COLO829 (cell line): ENCODE measurements around the gene NECAP2.
"Not testable (repeated sequence)": the region's sequence is repeated elsewhere in the genome, so short reads cannot be mapped to it uniquely, and the experiment has no call there.

ENCODE experiments used
- DNase-seq: peaks from one replicate; pipeline ENCODE4 v3.0.0; 2012; ENCODE audit warnings: low spot score

The NECAP2 gene

GRCh38 chr1:16461681-16462080 lies 21.2 kb downstream of the NECAP2 start:
- no peak for DNase-seq

GRCh38 chr1:16462773-16463330 lies 22.3 kb downstream of the NECAP2 start:
- DNase-seq: no peak

GRCh38 chr1:16464917-16465625 lies 24.5 kb downstream of the NECAP2 start:
- no peak for DNase-seq

- no peak for DNase-seq
Measured at GRCh38 chr1:16468558-16468957, 28.0 kb downstream of the NECAP2 start.

- no peak for DNase-seq
Measured at GRCh38 chr1:16474166-16474800, 33.8 kb downstream of the NECAP2 start.

GRCh38 chr1:16474891-16475290 lies 34.4 kb downstream of the NECAP2 start:
- DNase-seq: not testable (repeated sequence)

GRCh38 chr1:16475771-16476770 lies 35.5 kb downstream of the NECAP2 start:
- not testable (repeated sequence) for DNase-seq

GRCh38 chr1:16478091-16478490 lies 37.6 kb downstream of the NECAP2 start:
- no peak for DNase-seq

- DNase-seq: not testable (repeated sequence)
Measured at GRCh38 chr1:16483146-16483545, 42.6 kb downstream of the NECAP2 start.

- not testable (repeated sequence) for DNase-seq
Measured at GRCh38 chr1:16483639-16484500, 43.3 kb downstream of the NECAP2 start.

- DNase-seq: no peak
Measured at GRCh38 chr1:16484501-16484835, 43.9 kb downstream of the NECAP2 start.

GRCh38 chr1:16484931-16485330 lies 44.4 kb downstream of the NECAP2 start:
- no peak for DNase-seq

GRCh38 chr1:16486316-16486715 lies 45.8 kb downstream of the NECAP2 start:
- not testable (repeated sequence) for DNase-seq

- DNase-seq: not testable (repeated sequence)
Measured at GRCh38 chr1:16487011-16487410, 46.5 kb downstream of the NECAP2 start.

- not testable (repeated sequence) for DNase-seq
Measured at GRCh38 chr1:16489195-16489880, 48.8 kb downstream of the NECAP2 start.

- no peak for DNase-seq
Measured at GRCh38 chr1:16491056-16491675, 50.6 kb downstream of the NECAP2 start.

- not testable (repeated sequence) for DNase-seq
Measured at GRCh38 chr1:16492937-16493336, 52.4 kb downstream of the NECAP2 start.

GRCh38 chr1:16493731-16494130 lies 53.2 kb downstream of the NECAP2 start:
- DNase-seq: not testable (repeated sequence)

GRCh38 chr1:16497474-16497904 lies 57.0 kb downstream of the NECAP2 start:
- DNase-seq: not testable (repeated sequence)

GRCh38 chr1:16498047-16498446 lies 57.5 kb downstream of the NECAP2 start:
- not testable (repeated sequence) for DNase-seq
